OCI-LY1 (cell line): ENCODE results near the gene SP2.

Experiments used
- H2AFZ ChIP-seq: fragments of 200-600 bp; sonication (generic), shearing (Covaris generic); 2 replicates; pipeline ENCODE4 v1.6.0; 2014; ENCODE audit warnings: antibody characterized with exemption, mild to moderate bottlenecking, low read length
- H3F3A ChIP-seq: fragments of 200-600 bp; sonication (generic), shearing (Covaris generic); 2 replicates; pipeline ENCODE4 v1.6.0; 2014; ENCODE audit warnings: mild to moderate bottlenecking, antibody characterized with exemption, low read length, moderate library complexity; ENCODE audit not compliant: insufficient read depth
- H3K27ac ChIP-seq: fragments of 200-600 bp; sonication (generic); 2 replicates; pipeline ENCODE4 v1.5.1; 2014; ENCODE audit warnings: low read length, mixed run types, mild to moderate bottlenecking, low read depth; ENCODE audit not compliant: poor library complexity, severe bottlenecking
- H3K27me3 ChIP-seq: fragments of 200-600 bp; sonication (generic); 2 replicates; pipeline ENCODE4 v1.6.0; 2014; ENCODE audit warnings: antibody characterized with exemption, mild to moderate bottlenecking, low read length, moderate library complexity; ENCODE audit not compliant: insufficient read depth
- H3K36me3 ChIP-seq: fragments of 200-600 bp; sonication (generic); 2 replicates; pipeline ENCODE4 v1.6.1; 2014; ENCODE audit warnings: mild to moderate bottlenecking, antibody characterized with exemption, low read length, moderate library complexity, mixed read lengths; ENCODE audit not compliant: insufficient read depth
- H3K4me1 ChIP-seq: fragments of 200-600 bp; sonication (generic); 2 replicates; pipeline ENCODE4 v1.5.1; 2014; ENCODE audit warnings: mild to moderate bottlenecking, low read length, moderate library complexity; ENCODE audit not compliant: insufficient read depth, severe bottlenecking
- H3K4me2 ChIP-seq: fragments of 200-600 bp; sonication (generic), shearing (Covaris generic); 2 replicates; pipeline ENCODE4 v1.6.1; 2014; ENCODE audit warnings: low read length
- H3K4me3 ChIP-seq: fragments of 200-600 bp; sonication (generic); 2 replicates; pipeline ENCODE4 v1.5.1; 2014; ENCODE audit warnings: low read length, low read depth, mild to moderate bottlenecking, mixed read lengths; ENCODE audit not compliant: poor library complexity, severe bottlenecking
- H3K79me2 ChIP-seq: fragments of 200-600 bp; shearing (Covaris generic); 2 replicates; pipeline ENCODE4 v1.6.1; 2016; ENCODE audit warnings: mixed run types, low read length, mixed read lengths; ENCODE audit not compliant: insufficient read depth
- H3K9ac ChIP-seq: fragments of 200-600 bp; sonication (generic), shearing (Covaris generic); 2 replicates; pipeline ENCODE4 v1.6.1; 2014; ENCODE audit warnings: mild to moderate bottlenecking, low read length, mixed read lengths
- H3K9me2 ChIP-seq: fragments of 200-600 bp; sonication (generic), shearing (Covaris generic); 2 replicates; pipeline ENCODE4 v1.6.1; 2014; ENCODE audit warnings: low read depth, mild to moderate bottlenecking, low read length, mixed read lengths
- H3K9me3 ChIP-seq: fragments of 200-600 bp; shearing (Covaris generic); 2 replicates; pipeline ENCODE4 v1.6.1; 2014; ENCODE audit warnings: low read length, mixed read lengths
- H4K20me1 ChIP-seq: fragments of 200-600 bp; sonication (generic), shearing (Covaris generic); 2 replicates; pipeline ENCODE4 v1.6.0; 2016; ENCODE audit warnings: mild to moderate bottlenecking, low read length; ENCODE audit not compliant: insufficient read depth
- EZH2 ChIP-seq: fragments of 200-600 bp; sonication (generic), shearing (Covaris generic); IDR thresholded peaks from 2 replicates; pipeline ENCODE4 v1.8.0; 2017; ENCODE audit warnings: borderline replicate concordance, mixed run types, mild to moderate bottlenecking, antibody characterized with exemption, low read length, moderate library complexity, mixed read lengths
- TF ChIP-seq, protein P1 (sequence below): fragments of 200-600 bp; sonication (generic), shearing (Covaris generic); IDR thresholded peaks from 2 replicates; pipeline ENCODE4 v1.5.1; 2017; ENCODE audit warnings: mild to moderate bottlenecking, antibody characterized with exemption, low read length, moderate library complexity, mixed read lengths

SP2 gene

DNA sequence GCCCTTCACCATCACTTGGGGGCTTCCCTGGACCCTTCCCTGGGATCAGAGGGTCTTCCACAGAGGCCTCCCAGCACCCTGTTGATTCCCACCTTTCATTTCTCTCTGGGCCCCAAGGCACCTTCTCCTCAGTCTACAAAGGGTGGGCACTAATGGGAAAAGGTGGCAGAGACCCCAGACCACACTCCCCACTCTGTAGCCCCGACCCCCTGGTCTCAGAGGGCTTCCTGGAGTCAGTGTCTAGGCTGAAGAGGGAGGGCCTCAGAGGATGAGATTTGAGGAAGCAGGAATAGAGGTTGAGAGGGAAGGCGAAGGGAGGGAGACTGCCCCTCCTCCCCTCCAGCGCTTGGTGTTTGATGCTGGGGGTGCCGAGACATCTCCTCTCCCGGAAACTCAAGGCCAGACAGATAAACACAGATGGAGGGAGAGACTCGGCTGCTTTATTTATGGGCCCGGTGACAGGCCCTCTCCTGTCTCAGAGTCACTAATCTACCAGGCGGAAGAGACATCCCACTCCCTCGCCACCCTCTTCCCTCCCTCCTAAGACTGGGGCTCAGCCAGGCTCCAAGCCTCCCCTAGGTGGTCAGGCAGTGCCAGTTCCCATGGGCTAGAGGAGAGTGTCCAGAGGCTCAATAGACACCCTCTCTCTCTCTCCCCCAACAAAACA lies 18.5 kb upstream of the SP2 start:
- H3K27ac ChIP-seq = no peak overlapping the region
- no peak overlapping the region for H2AFZ ChIP-seq
- H3K9me3 ChIP-seq = no peaks in the 10 kb centered on the region
- H3K4me2 ChIP-seq = no peak overlapping the region
- H3K27me3 ChIP-seq = no peaks in the 10 kb centered on the region; the same call in 1 of the 2 replicates
- H4K20me1 ChIP-seq = no peaks in the 10 kb centered on the region
- TF ChIP-seq, protein P1, sequence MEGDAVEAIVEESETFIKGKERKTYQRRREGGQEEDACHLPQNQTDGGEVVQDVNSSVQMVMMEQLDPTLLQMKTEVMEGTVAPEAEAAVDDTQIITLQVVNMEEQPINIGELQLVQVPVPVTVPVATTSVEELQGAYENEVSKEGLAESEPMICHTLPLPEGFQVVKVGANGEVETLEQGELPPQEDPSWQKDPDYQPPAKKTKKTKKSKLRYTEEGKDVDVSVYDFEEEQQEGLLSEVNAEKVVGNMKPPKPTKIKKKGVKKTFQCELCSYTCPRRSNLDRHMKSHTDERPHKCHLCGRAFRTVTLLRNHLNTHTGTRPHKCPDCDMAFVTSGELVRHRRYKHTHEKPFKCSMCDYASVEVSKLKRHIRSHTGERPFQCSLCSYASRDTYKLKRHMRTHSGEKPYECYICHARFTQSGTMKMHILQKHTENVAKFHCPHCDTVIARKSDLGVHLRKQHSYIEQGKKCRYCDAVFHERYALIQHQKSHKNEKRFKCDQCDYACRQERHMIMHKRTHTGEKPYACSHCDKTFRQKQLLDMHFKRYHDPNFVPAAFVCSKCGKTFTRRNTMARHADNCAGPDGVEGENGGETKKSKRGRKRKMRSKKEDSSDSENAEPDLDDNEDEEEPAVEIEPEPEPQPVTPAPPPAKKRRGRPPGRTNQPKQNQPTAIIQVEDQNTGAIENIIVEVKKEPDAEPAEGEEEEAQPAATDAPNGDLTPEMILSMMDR = no peak
- TF ChIP-seq EZH2 = no peak
- no peak overlapping the region for H3K4me3 ChIP-seq
- H3K36me3 ChIP-seq = no peaks in the 10 kb centered on the region
- no peaks in the 10 kb centered on the region for H3K79me2 ChIP-seq
- H3K4me1 ChIP-seq = no peaks in the 10 kb centered on the region
- no peaks in the 10 kb centered on the region for H3K9me2 ChIP-seq
- no peaks in the 10 kb centered on the region for H3F3A ChIP-seq
- H3K9ac ChIP-seq = no peak overlapping the region

DNA sequence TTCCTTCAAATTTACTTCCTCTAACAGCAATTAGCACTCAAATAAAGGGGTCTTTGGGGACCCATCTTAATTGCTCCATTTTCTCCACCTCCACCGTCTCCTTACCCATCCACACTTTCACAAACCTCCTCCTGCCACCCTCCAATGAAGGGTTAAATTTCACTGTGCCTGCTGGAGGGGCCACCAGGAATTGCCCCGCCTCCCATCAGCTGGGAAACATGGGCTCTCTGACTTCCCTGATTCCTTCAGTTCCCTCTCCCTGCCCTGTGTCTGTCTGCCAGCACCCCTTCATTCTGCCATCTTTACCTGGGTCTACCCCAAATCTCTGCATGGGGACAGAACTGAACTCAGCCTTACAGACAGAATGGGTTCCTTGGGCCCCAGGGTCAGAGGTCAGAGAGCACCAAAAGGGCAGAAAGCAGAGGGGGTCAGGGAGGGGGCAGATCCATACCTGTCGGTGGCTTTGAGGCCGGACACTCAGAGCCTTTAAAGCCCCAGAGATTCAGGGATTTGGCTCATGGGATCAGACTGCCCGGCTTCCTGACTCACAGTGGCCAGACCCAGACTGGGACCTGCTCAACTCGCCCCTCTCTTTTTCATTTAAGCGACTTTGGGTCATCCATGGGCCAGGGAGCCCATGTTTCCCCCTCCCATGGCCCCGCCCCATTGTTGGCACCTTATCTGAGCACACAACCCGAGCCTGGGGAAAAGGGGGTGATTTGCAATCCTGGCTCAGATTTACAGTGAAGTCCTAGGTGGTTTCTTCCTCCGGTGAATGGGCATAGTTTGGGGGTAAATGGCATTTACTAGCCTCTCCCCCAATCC lies 17.6 kb upstream of the SP2 start:
- Histone ChIP-seq H3K36me3 (no peaks in the 10 kb centered on the region), H3K27ac (no peak overlapping the region), H3K9me2 (no peaks in the 10 kb centered on the region), H3K79me2 (no peaks in the 10 kb centered on the region), H3K9ac (no peak overlapping the region), H3K4me2 (no peak overlapping the region), H2AFZ (no peak overlapping the region), H3K27me3 (no peaks in the 10 kb centered on the region; the same call in 1 of the 2 replicates), H3K9me3 (no peaks in the 10 kb centered on the region), H3F3A (no peaks in the 10 kb centered on the region), H3K4me3 (no peak overlapping the region), H4K20me1 (no peaks in the 10 kb centered on the region), H3K4me1 (no peaks in the 10 kb centered on the region)
- TF ChIP-seq EZH2 = no peak
- TF ChIP-seq, protein P1 = no peak

DNA sequence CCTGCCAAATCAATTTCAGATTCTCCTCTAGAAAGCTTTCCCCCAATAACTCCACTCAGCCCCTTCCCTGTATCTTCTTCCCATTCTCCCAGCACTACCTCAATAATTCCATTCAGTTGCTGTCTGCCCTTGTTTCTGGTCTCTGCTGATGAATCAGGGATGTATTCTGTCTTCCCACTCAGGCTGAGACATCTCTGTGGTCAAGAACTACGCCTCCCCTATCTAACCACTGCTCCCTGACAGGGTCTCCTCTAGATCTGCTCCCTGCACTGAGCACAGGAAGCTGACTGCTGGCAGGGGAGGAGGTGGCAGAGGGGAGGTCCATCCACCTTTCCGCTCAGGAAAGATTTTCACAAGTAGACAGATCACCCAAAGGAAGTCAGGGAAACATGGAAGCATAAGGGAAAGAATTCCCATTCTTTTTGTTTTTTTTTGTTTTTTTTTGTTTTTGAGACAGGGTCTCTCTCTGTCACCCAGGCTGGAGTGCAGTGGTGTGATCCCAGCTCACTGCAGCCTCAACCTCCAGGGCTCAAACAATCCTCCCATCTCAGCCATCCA lies 16.9 kb upstream of the SP2 start:
- TF ChIP-seq, protein P1 = no peak
- no peaks in the 10 kb centered on the region for H3K79me2 ChIP-seq
- H2AFZ ChIP-seq = no peak overlapping the region
- no peak overlapping the region for H3K9ac ChIP-seq
- no peaks in the 10 kb centered on the region for H3K4me1 ChIP-seq
- H3K9me3 ChIP-seq = no peaks in the 10 kb centered on the region
- H4K20me1 ChIP-seq = no peaks in the 10 kb centered on the region
- H3K4me2 ChIP-seq = no peak overlapping the region
- H3K9me2 ChIP-seq = no peaks in the 10 kb centered on the region
- H3K27me3 ChIP-seq = no peaks in the 10 kb centered on the region; the same call in 1 of the 2 replicates
- no peak overlapping the region for H3K27ac ChIP-seq
- H3F3A ChIP-seq = no peaks in the 10 kb centered on the region
- H3K4me3 ChIP-seq = no peak overlapping the region
- H3K36me3 ChIP-seq = no peaks in the 10 kb centered on the region
